GM10266 (cell line): ENCODE measurements around the gene PLIN3.
"Not testable (repeated sequence)": the region's sequence is repeated elsewhere in the genome, so short reads cannot be mapped to it uniquely, and the experiment has no call there.

ENCODE experiments used
- DNase-seq: peaks from one replicate; pipeline ENCODE4 v3.0.0; 2012; ENCODE audit errors: extremely low spot score
- CTCF ChIP-seq: IDR thresholded peaks from 2 replicates; pipeline ENCODE4 v1.5.1; 2012; ENCODE audit warnings: mild to moderate bottlenecking, low read depth; ENCODE audit not compliant: control insufficient read depth, insufficient read depth; ENCODE audit errors: missing control alignments

Gene PLIN3

DNA sequence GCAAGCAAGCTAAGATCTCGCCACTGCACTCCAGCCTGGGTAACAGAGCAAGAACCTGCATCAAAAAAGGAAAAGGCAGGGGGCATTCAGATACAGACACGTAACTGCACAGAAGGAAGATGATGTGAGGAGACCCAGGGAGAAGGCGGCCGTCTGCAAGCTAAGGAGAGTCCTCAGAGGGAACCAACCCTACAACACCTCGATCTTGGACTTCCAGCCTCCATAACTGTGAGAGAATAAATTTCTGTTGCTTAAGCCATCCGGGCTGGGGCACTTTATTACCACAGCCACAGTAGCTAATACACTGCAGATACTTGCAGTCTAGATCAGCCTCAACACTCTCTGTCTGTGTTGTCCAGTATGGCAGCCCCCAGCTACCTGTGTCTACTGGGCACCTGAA, 43.9 kb downstream of the PLIN3 start:
- no peak for TF ChIP-seq CTCF

GRCh38 chr19:4822354-4822753, 45.1 kb downstream of the PLIN3 start:
- DNase-seq, result not testable (repeated sequence)

More for the DNA sequence above, 43.9 kb downstream of the PLIN3 start:
- no peak for DNase-seq

DNA sequence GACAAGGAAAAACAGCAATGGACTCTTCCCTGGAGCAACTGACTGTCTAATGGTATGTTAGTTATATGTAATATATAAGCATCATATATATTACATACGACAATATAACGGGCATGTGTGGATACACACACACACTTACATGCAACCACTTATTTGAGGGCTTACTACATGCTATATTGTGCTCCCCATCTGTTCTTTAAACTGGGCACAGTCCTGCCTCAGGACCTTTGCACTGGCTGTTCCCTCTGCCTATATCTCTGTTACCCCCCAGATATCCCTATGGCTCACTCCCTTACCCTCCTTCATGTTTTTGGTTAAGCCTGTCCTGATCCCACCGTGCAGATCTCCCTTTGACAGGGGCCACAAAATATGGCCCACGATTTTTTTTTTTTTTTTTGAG, 46.2 kb downstream of the PLIN3 start:
- DNase-seq, result no peak
- TF ChIP-seq CTCF, result no peak

DNA sequence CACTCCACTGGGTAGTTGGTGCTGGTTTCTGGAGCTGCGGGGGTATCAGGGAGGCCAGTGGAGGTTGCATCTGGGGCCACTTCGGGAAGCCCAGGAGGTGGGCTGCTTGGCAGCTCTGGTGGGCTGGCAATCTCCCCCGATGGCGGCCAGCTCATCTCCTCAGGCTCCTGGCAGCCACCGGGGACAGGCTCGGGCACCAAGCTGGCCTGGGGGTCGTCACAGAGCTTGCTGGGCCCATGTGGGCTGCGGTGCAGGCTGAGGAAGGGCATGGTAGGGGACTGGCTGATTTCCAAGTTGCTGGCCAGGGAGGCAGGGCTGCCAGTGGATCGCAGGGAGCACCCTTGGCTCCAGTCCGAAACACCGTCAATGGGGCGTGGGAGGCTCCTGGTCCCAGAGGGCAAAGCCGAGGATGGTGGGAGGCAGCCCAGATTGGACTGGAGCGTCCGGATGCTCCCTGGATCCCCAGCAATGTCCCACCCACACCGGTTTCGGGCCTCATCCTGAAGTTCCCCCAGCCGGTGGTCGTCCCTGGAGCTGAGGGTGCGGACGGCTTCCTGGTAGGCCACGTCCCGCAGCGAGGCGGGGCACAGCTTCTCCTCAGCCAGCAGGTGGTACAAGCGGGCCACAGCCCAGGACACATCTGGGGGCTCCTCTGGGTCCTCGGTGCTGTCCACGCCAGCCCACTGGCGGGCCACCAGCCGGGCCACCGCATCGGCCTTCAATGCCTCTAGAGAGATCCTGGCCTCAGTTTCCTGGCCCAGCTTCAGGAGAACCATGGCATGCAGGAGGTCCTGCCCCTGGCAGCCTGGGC, 49.8 kb downstream of the PLIN3 start:
- TF ChIP-seq CTCF, result no peak
- DNase-seq, result no peak

DNA sequence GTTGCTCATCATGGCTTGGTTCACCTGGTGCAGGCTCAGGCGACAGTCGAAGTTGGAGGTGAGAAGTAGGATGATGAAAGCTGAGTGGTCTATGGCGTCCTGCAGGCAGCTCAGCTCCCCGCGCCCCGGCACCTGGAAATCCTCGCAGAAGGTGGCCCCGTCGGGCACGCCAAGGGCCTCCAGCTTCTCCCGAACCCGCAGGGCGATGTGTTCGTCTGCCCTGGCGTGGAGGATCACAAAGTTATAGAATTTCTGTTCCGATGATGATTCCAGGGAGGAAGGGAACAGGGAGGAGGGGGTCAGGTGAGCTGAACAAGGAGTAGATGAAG, 50.6 kb downstream of the PLIN3 start:
- DNase-seq, result no peak
- no peak for TF ChIP-seq CTCF

DNA sequence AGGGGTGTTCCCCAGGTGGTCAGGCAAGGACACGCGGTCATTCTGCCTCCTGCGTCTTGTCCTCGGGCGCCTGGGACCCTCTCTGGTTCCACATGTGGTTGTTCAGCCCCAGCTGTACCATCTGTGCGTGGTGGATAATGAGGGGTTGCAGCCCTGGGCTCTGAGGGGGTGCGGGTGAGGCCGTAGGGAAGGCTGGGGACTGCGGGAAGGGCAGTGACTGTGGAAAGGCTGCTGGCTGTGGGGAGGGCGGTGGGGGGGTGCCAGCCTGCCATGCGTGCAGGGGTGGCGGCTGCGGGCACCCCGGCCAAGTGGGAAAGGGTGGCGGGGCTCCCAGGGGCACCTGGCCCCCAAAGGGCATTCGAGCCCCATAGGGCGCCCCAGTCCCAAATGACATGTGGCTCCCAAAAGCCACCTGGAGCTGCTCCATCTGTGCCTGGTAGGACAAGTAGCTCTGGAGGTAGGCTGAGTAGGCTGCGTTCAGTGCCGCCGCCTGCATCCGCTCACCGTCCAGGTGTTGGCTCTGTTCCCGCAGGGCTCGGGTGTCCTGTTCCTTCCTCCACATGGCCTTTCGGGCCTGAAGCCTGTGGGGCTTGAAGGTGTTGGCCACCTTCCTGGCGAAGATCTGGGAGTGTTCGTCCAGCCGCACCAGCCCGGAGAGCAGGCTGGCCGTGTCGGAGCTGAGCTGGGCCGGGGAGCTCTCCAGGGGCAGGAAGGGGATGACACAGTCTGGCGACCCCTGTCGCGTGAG, 51.1 kb downstream of the PLIN3 start:
- no peak for TF ChIP-seq CTCF
- no peak for DNase-seq

- peak; percentile 94 for DNase-seq
- no peak for TF ChIP-seq CTCF
These were observed 51.9 kb downstream of the PLIN3 start for GRCh38 chr19:4815426-4816201.
